GM18502 (cell line): ENCODE results near the gene PXMP4.
"Not testable (repeated sequence)": the region's sequence is repeated elsewhere in the genome, so short reads cannot be mapped to it uniquely, and the experiment has no call there.

Experiments
- ATAC-seq: cut with Tn5 transposase; IDR thresholded peaks from one replicate; pipeline ENCODE4 v1.9.1; 2021; ENCODE audit warnings: mild to moderate bottlenecking; ENCODE audit not compliant: unreplicated experiment, poor library complexity

PXMP4 gene

DNA sequence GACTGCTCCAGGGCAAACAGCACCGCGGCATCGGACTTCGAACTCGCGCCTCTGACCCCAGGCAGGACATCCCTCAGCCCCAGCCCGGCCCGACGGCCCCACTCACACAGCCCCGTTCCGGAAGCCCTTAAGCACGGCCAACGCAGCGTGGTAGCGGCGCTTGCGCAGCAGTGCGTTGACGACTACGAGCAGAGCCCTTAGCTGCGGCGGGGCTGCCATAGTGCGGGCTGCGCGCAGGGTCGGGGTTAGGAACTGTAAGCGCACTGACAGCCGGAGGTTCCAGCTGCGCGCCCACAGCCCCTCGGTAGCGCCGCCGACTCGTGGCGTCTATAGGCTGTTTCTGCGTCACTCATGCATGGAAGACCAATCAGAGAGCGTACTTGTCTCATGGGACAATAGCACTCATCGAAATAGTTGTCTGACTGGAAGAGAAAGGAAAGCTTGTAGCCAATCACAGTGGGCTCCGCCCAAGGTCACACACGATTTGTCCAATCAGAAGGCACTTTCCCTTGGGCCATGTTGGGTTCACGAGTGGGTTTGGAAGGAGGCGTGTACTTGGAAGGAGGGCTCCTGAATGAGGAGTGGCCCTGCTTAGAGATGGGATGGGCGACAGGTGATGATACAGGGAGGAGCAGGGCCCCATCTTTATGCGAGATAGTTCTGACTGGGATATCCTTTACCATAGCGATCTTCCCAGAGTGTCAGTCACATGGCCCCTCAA is at the start of gene PXMP4:
Gene PXMP4 (minus strand): TSS at position 322 of the 721 bp plus-strand sequence. CDS start 103 bp downstream, at position 219.
- peak; percentile 96 for ATAC-seq

DNA sequence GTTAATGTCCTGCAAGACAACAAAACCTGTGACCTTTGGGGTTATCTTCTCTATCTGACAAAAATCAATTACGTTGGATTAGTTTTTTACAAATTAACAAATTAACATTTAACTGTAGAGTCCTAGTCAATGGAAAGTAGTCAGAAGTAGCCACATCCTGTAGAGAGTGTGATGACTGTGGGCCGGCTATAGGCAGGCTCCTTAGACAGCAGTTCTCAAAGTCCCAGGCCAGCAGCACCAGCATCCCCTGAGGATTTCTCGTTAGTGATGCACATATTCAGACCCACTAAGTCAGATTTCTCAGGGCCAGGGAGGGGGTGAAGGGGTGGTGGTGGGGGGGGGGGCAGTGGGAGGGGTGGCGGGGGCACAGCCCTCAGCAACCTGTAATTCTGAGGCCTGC is 48.9 kb upstream of the PXMP4 start:
- ATAC-seq = no peak

DNA sequence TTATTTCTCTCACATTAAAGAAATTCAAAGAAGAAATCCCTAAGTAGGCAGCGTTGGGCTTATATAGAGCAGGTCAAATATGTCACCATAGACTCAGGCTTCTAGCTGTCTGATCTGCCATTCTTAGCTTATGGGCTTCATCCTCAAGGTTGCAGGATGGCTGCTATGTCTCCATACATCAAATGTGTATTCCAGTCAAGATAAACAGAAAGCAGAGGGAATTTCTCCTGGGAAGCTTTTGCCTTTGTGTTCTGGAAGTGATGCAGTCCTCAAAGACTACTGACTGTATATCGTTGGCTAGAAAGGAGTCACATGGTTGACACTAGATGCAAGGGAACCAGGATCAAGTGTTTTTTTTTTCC is 47.6 kb upstream of the PXMP4 start:
- ATAC-seq = no peak

DNA sequence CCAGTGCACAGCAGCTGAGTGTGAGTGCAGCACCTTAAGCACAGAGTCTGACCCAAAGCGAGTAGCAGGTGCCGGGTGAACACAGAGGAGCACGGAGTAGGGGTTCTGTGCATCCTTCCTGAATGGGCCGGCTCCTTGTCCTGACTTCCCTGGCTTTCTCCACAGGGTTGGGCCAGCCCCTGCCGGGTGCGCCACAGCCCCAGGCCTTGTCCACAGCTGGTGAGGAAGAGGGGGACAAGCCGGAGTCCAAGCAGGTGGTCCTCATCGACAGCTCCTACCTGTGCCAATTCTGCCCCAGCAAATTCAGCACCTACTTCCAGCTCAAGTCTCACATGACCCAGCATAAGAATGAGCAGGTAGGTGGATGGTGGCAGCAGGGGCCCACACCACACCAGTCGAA is 46.6 kb upstream of the PXMP4 start:
- ATAC-seq = no peak

GRCh38 chr20:33765592-33765991 is 45.5 kb upstream of the PXMP4 start:
- no peak for ATAC-seq

GRCh38 chr20:33765099-33765498 is 45.0 kb upstream of the PXMP4 start:
- ATAC-seq = no peak

GRCh38 chr20:33761698-33762250 is 41.7 kb upstream of the PXMP4 start:
- no peak for ATAC-seq

DNA sequence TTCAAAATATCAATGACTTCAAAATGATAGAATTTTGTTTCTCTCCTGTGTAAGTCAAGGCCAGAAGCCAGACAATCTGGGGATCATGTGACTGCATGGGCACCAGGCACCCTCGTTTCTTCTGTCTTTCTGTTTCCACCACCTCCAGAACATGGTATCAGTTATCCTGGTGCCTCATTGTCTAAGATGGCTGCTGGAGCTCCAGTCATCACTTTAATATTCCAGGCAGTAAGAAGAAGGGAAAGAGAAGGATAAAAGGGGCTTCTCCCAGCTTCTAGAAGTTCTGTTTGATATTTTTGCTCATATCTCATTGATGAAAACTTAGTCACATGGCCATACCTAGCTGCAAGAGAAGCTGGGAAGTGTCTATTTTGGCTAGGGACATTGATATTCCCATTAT is 37.3 kb upstream of the PXMP4 start:
- no peak for ATAC-seq

GRCh38 chr20:33757046-33757445 is 36.9 kb upstream of the PXMP4 start:
- ATAC-seq = no peak

DNA sequence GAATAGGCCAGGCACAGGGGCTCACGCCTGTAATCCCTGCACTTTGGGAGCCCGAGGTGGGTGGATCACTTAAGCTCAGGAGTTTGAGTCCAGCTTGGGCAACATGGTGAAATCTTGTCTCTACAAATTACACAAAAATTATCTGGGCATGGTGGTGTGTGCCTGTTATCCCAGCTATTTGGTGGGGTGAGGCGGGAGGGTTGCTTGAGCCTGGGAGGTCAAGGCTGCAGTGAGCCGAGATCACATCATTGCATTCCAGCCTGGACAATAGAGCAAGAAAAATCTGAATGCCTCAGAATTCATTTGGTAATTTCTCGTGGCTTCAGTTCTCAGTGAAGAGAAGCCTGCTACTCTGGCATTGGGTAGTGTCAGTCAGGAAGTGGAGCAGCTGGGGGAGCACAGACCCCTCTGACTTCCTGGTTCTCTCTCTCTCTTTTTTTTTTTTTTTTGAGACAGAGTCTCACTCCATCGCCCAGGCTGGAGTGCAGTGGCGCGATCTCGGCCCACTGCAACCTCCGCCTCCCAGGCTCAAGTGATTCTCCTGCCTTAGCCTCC is 35.9 kb upstream of the PXMP4 start:
- ATAC-seq = not testable (repeated sequence)

DNA sequence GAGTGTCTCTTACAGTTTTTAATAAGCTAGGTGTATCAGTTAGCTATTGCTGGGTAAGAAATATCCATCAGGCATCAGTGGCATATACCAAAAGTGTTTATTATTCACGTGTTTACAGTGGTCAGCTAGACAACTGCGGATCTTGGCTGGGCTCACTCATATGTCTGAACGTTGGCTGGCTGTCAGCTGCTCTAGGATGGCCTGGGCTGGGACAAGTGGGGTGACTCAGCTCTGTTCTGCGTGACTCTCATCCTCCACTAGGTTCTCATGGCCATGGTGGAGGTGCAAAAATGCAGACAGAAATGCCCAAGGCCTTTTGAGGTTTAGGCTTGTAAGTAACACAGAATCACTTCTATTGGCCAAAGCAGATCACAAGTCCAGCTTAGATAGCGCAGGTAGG is 33.7 kb upstream of the PXMP4 start:
- no peak for ATAC-seq

DNA sequence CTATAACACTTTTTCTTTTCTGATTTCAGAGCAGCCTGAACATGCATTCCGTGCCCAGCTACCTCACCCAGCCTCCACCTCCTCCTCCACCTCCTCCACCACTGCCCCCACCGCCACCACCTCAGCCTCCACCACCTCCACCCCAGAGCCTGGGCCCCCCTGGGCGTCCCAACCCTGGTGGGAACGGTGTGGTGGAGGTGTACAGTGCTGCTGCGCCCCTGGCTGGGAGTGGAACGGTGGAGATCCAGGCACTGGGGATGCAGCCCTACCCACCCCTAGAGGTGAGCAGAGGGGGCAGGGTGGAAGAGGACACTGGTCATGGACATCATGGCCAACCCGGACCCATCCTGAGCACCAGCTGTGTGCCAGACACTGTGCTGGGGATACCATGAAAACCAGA is 33.0 kb upstream of the PXMP4 start:
- no peak for ATAC-seq

DNA sequence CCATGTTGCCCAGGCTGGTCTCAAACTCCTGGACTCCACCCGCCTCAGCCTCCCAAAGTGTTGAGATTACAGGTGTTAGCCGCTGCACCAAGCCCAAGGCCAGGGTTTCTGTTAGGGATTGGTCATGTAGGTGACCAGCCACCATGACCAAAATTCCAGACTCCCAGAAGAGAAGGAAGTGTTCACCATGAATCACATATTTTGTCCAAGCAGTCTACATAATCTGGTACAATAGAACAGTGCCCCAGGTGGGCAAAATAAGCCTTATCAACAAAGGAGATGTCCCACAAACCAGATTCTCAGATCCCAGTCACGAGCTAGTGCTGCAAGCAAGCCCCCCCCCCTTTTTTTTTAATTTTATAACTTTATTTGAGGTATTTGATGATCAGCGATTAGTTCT is 31.7 kb upstream of the PXMP4 start:
- no peak for ATAC-seq

GRCh38 chr20:33746325-33746998 is 26.4 kb upstream of the PXMP4 start:
- no peak for ATAC-seq

DNA sequence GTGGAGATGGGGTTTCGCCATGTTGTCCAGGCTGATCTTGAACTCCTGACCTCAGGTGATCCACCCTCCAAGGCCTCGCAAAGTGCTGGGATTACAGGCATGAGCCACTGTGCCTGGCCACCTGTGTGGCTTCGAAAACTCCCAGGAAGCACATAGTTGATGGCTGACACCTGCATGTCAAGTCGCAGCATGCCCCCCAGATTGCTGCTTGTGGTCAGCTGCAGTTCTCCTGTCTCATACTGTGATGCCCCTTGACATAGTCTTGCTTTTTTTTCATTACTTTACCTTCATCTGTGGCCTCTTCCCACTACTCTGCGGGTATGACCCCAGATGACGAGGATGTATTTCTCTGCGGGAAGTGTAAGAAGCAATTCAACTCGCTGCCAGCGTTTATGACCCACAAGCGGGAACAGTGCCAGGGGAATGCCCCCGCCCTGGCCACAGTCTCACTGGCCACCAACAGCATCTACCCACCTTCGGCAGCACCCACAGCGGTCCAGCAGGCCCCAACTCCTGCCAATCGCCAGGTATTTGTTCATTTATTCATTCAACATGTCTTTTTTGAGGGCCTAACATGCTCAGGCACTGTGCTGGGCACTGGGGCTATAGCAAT is 24.8 kb upstream of the PXMP4 start:
- no peak for ATAC-seq

DNA sequence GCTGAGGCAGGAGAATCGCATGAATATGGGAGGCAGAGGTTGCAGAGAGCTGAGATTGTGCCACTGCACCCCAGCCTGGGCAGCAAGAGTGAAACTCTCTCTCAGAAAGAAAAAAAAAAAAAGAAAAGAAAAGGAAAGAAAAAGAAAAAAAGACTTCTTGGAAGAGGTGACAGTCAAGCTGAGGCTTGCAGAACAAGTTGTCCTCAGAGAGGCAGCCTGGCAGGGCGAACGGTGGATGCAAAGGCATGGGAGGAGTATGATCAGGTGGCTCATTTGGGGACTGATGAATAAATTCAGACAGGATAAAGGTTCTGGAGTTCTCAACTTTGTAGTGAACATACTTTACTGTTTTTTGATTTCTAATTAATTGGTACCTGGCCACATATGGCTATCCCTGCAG is 24.1 kb upstream of the PXMP4 start:
- ATAC-seq = no peak

- ATAC-seq = no peak
Measured at GRCh38 chr20:33740189-33740588, 20.1 kb upstream of the PXMP4 start.

DNA sequence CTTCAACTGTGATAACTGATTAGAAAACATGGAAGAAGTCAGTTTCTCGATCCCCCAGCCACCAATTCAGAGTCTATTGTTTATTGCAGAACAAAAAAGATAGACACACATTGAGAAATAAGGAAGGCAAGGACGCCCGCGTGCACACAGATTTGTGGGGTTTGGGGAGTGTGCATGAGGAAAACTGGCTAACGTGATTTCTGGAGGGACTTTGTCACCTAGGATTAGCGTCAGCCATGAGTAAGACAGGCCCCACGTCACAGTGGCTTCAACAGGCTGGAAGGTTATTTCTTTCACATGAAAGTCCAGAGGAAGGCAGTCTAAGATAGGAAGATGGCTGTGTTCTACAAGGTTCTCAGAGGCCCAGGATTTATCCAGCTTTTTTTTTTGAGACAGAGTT is 19.4 kb upstream of the PXMP4 start:
- no peak for ATAC-seq

DNA sequence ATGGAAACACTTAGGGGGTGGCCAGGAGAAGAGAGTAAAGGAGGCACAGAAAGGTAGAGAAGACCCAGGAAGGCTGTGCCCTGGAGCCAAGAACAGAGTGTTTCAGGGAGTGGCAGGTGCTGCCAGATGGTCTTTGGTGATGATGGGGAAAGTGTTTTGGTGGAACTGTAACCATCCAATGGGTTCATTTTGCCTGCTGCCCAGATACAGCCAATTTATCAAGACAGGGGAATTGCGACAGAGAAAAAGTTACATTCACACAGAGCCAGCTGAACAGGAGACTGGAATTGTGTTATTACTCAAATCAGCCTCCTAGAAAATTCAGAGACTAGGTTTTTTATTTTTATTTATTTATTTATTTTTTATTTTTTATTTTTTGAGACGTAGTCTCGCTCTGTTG is 16.9 kb upstream of the PXMP4 start:
- ATAC-seq = no peak

DNA sequence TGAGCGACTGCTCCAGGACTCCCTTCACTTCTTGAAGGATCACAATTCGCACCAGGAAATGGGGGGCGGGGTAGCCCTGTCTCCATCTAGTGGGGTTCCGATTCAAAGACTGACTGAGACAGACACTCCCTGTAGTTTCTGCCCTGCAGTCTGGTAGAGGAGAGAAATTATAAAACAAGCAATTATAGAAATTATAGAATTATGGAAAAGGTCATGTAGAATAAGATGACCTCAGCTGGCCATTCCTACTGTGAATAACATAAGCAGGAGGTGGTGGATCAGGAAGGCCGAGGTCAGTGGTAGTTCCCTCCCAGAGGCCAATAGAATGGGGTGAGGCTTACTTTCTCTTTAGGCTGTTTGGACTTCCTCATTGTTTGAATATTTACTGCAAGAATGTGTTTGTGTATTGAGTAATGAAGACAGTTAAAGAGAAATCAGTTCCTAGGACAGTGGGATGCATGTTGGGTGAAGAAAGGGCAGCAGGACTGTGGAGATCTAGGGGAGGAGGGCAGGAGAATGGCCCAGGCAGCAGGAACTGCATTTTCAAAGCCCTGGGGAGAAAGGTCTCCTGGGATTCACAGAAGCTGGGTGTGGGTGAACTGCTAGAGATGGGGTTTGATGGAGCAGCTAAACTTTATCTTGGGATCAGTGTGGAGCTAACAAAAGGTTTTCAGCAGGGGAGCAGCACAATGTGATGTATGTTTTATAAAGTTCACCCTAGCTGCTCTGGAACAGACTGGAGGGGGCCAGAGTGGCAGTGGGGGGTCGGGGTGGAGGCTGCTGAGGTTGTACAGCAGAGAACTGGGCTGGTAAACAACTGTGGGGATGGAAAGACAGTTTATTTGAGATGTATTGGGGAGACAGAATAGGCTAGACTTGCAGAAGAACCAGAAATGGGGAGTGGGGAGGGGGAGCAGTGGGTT is 13.8 kb upstream of the PXMP4 start:
- ATAC-seq = no peak
